Measurements from ENCODE around the gene STXBP5.
A peak's percentile ranks its signal among the peaks of the same experiment; 100 is the strongest.
"Not testable (repeated sequence)": the region's sequence is repeated elsewhere in the genome, so short reads cannot be mapped to it uniquely, and the experiment has no call there.

Gene STXBP5

GRCh38 chr6:147301070-147301469 is 96.9 kb downstream of the STXBP5 start:
- no peak for DNase-seq

- no peak for DNase-seq
Observed at GRCh38 chr6:147304016-147304415, 99.8 kb downstream of the STXBP5 start.

DNA sequence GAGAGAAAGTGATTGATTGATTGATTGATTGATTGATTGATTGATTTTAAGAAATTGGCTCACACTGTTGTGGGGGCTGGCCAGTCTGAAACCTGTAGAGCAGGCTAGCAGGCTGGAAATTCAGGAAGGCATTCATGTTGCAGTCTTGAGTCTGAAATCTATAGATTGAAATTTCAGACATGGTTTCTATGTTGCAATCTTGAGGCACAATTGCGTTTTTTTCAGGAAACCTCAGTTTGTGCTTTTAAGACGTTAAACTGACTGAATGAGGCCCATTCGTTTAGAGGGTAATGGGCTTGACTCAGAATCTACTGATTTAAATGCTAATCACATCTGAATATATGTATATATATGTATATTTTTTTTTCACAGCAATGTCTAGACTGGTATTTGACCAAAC is 106.3 kb downstream of the STXBP5 start:
- no peak for DNase-seq

GRCh38 chr6:147311218-147311617 is 107.0 kb downstream of the STXBP5 start:
- DNase-seq = no peak

GRCh38 chr6:147321260-147321659 is 117.0 kb downstream of the STXBP5 start:
- no peak for DNase-seq

GRCh38 chr6:147322299-147323162 is 118.3 kb downstream of the STXBP5 start:
- peak; percentile 75 to 95 (median 93) for DNase-seq

DNA sequence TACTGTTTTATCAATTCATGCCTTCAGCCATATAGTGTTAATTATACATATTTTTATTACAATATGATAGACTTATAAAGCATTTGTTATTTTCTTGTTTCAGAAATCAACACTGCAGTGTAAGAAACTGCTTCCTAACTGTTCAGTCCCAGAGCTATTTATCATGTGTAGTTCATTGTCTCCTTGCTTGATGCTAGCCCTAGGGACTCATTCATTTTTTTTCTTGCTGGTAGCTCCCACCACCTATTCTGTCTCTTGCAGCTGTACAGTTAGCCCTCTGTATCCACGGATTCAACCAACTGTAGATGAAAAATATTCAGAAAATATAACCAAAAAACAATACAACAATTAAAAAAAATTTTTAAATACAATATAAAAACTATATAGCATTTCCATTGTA is 121.3 kb downstream of the STXBP5 start:
- no peak for DNase-seq

GRCh38 chr6:147331401-147331800 is 127.2 kb downstream of the STXBP5 start:
- DNase-seq = no peak

DNA sequence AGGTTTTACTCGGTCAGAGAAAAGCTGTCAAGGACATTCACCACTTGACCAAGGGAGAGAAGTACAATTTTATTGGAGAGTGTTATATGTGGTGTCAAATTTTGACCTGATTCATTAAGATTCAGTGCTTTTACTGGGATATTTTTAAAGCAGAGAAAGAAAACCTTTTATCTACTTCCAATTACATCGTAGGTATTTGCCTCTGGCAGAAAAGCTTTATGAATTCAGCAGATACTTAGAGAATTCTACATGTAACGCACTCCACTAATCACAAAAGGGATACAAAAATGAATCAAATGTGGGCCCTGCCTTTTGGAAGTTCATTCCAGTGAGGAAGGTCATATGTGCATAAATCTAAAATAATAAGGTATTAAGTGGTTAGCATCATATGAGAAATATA is 133.7 kb downstream of the STXBP5 start:
- DNase-seq = no peak

- DNase-seq = no peak
Observed at GRCh38 chr6:147341486-147341885, 137.3 kb downstream of the STXBP5 start.

GRCh38 chr6:147345902-147346301 is 141.7 kb downstream of the STXBP5 start:
- DNase-seq = no peak

DNA sequence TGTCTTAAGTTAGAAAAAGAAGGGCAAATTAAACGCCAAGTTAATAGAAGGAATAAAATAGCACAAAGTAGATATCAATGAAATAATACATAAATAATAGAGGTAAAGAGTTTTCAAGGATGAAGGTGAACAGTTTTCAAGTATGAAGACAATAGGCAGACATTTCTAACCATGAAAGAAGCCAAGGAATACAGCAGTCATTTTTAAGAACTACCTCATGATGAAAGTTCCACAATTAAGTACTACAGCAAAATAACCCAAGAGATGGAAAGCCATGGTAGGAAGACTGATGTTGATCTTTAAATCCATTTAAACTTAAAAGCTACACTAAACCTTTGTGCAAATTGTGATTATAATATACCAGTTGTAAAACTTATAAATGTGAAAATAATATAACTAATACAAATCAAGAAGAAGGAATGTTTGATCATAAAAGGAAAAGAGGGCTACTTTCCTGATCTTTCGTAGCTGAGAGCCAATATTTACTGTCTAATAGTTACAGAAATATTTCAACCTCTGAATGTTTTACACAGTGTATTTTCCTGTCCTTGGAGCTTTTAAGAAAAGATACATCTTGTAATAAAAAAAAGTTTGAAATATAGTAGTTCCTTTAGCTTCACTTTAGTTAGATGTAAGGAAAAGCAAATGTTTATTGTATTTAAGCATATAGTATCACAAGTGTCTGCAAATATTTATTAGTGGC is 143.1 kb downstream of the STXBP5 start:
- DNase-seq = no peak

DNA sequence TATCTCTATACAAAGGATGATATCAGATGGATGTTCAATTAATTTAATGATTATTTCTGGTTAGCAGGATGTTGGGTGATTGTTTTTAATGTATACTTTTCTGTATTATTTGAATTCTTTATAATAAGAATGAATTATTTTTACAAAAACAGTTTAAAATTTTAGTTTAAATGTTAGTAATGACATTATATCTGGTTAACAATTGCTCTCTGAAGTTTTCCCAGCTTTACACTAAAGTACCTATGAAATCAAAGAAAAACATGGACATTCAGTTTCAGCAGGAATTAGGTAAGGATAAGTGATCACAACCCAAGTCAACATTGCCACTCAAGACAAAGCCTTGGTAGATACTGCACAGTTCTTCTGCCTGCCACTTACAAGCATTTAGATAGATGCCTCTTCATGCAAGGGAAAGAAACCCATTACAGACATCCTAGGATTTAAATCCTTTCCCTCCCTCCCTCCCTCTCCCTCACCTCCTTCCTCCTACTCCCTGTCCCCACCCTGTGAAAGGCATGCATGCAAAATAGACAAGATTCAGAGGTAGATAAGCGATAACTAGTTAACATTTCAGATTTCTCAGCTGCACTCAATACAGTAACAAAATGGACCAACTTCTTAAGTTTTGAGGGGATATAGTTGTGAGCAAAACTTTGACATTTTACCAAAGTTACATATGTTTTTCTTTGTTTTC is 143.8 kb downstream of the STXBP5 start:
- no peak for DNase-seq

GRCh38 chr6:147361311-147361981 is 157.2 kb downstream of the STXBP5 start:
- no peak for DNase-seq

- no peak for DNase-seq
Observed at GRCh38 chr6:147366290-147366689, 162.1 kb downstream of the STXBP5 start.

- DNase-seq = no peak
Observed at GRCh38 chr6:147371325-147371724, 167.1 kb downstream of the STXBP5 start.

DNA sequence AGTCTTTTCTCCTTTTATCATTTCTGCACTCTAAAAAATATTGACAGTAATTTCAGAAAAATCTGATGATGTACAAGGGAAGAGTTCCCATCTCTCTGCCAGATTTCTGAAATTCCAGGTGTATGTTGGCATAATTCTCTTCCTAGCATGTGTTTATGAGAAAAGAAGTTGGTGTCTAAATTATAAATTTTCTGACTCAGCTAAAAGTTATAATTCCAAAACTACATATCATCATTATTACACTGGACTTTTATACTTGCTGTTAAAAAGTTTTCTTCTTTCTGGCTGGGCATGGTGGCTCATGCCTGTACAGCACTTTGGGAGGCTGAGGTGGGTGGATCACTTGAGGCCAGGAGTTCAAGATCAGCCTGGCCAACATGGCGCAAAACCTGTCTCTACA is 168.6 kb downstream of the STXBP5 start:
- DNase-seq = no peak

DNA sequence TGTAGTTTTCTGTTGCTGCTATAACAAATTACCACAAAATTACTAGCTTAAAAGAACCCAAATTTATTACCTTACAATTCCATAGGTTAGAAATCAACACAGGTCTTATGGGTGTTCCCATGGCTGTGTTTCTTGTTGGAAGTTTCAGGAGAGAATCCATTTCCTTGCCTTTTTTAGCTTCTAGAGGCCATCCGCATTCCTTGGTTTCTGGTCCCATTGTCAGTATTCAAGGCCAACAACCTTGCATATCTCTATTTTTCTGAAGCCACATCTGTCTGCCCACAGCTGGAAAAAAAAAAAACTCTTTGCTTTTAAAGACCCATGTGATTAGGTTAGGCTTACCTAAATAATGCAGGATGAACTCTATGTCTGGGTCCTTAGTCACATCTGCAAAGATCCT is 174.6 kb downstream of the STXBP5 start:
- no peak for DNase-seq

- not testable (repeated sequence) for DNase-seq
Observed at GRCh38 chr6:147380841-147381240, 176.6 kb downstream of the STXBP5 start.

DNA sequence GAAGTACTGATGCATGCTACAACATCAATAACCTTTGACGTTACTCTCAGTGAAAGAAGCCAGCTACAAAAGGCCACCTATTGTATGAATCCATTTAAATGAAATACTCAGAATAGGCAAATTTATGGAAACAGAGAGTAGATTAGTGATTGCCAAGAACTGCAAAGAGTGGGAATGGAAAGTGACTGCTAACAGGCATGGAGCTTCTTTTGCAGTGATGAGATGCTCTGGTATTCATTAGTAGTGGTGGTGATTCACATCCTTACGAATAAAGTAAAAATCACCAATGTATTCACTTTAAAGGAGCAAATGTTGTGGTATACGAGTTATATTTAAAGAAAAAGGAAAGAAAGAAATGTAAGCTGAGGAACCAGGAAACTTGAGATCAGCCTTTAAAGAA is 177.5 kb downstream of the STXBP5 start:
- no peak for DNase-seq

GRCh38 chr6:147382945-147383554 is 178.8 kb downstream of the STXBP5 start:
- DNase-seq = peak; percentile 14 to 47 (median 46)

DNA sequence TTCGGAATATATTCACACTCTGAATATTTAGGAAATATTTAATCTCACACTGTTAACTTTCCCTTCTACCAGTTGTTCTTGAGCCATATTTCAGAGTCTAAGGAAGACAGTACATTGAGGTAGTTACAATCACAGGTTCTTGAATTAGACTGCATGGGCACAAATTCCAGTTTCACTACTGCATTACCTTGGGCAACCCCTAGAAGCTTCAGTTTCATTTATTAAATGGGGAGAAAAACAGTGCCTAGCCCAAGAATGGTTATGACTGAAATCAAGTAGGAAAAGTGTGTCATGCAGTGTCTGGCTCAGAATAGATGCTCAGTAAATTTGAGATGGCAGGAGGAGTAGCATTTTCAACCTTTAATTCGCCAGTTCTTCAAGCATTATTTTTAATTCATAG is 179.8 kb downstream of the STXBP5 start:
- no peak for DNase-seq

All from suppressor macrophage treated with lipopolysaccharide for 1 hour (primary cell).